TTC549 (cell line): ENCODE results near the gene TRIM61.
"Not testable (repeated sequence)": the region's sequence is repeated elsewhere in the genome, so short reads cannot be mapped to it uniquely, and the experiment has no call there.

Source experiments
- FAIRE-seq: peaks from 2 replicates; lab custom pipeline; 2012; peaks lifted over from hg19 to GRCh38; lab: Jason Lieb, UNC

The TRIM61 gene

DNA sequence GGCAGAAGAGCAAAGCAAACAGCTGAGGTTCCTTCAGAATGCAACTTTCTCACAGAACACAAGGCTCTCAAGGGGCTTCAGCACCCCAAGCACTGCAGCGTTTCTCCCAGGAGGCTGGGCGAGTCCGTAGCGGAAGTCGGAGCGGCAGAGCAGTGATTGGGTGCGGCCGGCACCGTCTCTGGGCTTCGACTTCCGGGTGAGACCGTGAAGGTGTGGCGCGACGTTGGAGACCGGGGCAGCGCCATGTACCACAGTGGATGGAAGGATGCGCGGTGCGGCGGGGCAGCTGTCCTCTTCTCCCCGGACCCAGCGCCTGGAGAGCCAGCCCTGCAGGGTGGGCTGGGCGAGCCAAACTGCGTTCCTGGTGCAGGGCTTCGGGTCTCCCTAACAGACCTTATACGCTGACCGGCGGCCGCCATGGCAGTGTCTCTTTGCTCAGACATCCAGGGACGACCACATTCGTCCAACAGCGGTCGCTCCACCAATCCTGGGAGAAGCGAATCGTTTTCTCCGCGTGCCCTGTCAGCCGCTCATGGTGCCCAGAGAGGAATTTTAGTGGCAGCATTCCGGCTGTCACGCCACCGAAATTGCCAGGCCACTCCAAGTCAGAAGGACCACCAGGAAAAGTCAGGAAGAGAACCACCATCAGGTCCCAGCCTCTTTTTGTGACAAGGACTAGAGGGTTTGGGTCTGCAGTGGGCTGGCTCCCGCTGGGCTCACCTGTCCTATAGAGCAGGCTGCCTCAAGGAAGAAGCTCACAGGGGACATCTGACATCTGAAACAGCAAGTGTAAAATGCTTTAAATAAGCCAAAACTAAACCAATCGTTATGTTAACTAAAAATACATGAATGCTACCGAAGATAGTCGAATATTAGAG is 20.5 kb downstream of the TRIM61 start:
- FAIRE-seq, result peak; percentile 11

DNA sequence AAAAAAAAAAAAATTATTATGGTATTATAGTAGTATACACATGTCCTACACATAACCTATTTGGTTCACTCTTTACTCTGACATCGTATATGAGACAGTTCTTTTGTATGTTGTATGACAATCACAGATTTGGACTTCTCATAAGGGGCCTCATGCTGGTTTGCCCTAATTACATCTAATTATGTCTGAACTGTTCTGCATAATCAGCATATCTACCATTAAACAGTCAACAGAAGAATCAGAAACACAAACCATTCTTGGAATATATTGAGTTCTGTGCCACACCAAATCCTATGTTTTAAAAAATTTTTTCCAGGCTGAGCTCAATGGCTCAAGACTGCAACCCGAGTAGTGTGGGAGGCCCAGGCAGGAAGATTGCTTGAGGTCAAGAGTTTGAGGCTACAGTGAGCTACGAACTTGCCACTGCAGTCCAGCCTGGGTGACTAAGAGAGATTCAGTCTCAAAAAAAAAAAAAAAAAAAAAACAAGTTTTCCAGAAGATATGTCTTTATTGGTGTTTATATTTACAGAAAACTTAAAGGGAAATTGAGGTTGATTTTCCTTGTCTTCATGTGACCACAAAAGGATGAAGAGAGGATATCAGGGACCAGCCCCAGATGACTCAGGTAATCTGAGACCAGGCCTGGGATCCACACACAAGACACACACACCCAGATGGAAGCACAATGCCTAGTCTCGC is 22.2 kb downstream of the TRIM61 start:
- FAIRE-seq, result no peak

DNA sequence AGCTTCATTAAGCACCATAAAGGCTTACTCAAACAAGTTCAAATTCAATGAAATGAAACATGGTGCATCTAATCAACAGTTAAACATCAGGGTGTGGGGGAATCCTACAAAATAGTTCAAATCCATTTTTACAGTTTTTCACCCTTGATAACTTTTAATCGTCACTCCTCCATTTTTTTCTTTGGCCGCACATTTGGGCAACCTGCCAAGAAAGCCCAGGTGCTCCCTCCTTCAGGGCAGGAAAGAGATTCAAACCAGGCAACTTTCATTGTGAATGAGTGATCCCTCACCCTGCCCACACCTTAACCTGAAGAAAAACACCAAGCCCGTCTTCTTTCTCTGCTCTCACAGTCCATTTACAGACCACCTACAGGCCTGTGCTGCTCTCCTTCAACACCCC is 24.9 kb downstream of the TRIM61 start:
- no peak for FAIRE-seq

- FAIRE-seq, result no peak
These were observed 27.9 kb downstream of the TRIM61 start for GRCh38 chr4:164949448-164950143.

DNA sequence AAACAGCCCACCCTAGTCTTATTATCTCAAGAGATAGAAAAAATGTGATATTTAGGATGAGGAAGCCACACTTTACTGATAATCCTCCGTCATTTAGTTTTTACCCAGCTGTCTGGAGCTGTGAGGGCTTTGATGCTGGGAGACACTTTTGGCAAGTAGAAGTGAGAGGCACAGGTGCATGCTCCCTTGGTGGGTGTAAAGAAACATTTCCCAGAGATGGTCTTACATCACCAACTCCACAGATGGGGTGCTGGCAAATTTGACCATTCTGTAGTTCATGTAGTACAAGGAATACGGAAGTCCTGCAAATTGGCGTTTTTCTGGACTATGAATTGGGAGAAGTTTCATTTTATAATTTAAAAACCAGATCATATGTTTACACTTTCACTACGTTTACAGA is 28.5 kb downstream of the TRIM61 start:
- no peak for FAIRE-seq

- not testable (repeated sequence) for FAIRE-seq
These were observed 29.5 kb downstream of the TRIM61 start for GRCh38 chr4:164948006-164948405.

GRCh38 chr4:164946810-164947209 is 30.6 kb downstream of the TRIM61 start:
- FAIRE-seq, result no peak

GRCh38 chr4:164945146-164945545 is 32.3 kb downstream of the TRIM61 start:
- FAIRE-seq, result no peak

GRCh38 chr4:164943192-164943591 is 34.3 kb downstream of the TRIM61 start:
- FAIRE-seq, result no peak

- FAIRE-seq, result no peak
These were observed 39.7 kb downstream of the TRIM61 start for GRCh38 chr4:164937576-164938270.

- not testable (repeated sequence) for FAIRE-seq
These were observed 41.4 kb downstream of the TRIM61 start for GRCh38 chr4:164935865-164936606.

DNA sequence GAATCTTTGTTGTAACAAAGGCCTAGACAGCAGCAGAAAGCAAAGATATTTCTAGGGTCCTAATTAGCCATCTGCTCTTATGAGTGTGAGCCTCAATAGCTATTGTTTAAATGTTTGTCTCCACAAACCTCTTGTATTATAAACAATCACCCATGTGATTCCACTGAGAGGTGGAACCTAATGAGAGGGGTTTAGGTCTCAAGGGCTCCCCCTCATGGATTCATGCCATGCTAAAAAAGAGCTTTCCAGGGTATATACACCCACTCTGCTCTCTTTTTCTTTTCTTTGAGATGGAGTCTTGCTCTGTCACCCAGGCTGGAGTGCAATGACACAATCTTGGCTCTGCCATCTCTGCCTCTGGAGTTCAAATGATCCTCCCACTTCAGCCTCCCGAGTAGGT is 42.1 kb downstream of the TRIM61 start:
- no peak for FAIRE-seq

- FAIRE-seq, result no peak
These were observed 44.2 kb downstream of the TRIM61 start for GRCh38 chr4:164933244-164933643.

DNA sequence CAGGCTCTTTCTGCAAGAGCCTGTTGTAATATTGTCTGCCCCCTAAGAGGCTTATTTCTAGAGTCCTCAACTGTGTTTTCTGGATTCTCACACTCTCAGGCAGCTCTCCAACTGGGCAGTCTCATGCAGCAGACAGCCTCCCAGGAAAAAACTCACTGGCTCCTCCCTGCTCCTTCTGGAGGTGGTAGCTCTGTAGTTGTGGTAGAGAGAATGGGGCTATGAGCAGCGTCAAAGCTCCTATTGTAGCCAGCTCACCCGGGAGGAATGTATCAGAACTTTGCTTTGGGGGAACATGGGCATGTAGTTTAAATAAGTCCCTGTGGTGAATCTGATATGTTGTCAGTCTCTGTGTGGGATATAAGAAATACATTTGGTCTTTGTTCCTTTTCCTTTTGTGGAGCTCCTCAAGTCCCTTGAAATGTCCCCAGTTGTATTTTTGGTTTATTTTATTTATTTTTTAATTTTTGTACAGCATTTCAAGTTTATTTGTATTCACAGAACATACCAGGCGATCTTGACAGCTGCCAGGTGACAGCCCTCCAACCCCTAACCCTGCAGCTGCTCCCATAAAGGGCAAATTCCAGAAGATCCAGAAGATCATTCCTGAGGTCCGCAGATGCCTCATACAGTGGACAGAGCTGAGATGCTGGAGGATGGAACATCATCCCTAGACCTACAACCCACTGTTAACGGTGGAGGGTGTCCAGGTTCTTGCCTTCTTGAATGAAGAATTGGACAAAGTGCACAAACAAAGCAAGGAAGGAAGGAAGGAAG is 45.7 kb downstream of the TRIM61 start:
- no peak for FAIRE-seq

- FAIRE-seq, result no peak
These were observed 46.8 kb downstream of the TRIM61 start for GRCh38 chr4:164930647-164931046.

GRCh38 chr4:164927101-164927500 is 50.4 kb downstream of the TRIM61 start:
- not testable (repeated sequence) for FAIRE-seq

DNA sequence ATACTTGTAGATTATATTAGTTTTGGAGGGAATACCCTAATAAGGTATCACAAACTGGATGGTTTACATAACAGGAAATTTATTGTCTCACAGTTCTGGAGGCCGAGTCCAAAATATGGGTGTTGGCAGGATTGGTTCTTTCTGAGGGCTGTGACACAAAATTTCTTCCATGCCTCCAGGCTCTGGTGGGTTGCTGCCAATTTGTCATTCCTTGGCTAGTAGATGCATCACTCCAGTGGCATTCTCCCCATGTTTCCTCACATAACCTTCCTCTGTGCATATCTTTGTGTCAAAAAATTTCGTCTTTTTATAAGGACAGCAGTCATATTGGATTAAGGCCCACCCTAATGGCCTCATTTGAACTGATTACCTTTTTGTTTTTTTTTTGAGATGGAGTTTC is 51.2 kb downstream of the TRIM61 start:
- no peak for FAIRE-seq

DNA sequence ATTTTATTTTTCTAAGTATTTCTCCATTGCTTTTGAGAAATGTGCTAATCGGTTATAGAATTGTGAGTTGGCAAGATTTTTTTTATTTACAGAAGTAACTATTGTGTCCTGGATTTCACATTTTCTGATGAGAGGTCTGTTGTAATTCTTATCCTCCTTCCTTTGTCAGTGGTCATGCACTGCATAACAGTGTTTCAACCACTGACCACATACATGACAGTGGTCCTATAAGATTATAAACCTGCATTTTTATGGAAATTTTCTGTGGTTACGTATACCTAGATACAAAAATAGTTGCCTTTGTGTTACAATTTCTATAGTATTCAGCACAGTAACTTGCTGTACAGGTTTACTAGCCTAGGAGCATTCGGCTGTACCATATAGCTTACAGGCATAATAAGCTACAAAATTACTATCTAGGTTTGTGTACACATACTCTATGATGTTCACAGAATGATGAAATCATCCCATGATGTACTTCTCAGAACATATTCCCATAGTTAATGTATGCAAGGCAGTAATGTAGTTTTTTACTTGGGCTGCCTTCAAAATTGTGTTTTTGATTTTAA is 52.7 kb downstream of the TRIM61 start:
- no peak for FAIRE-seq

- FAIRE-seq, result no peak
These were observed 58.5 kb downstream of the TRIM61 start for GRCh38 chr4:164918956-164919355.
